GM23248 (cell line): ENCODE data around the gene PDP2.

Experiments used
- EZH2 ChIP-seq: fragments of 200-600 bp; sonication (generic); IDR thresholded peaks from 2 replicates; pipeline ENCODE4 v1.6.1; 2018; ENCODE audit warnings: antibody characterized with exemption, mild to moderate bottlenecking; ENCODE audit not compliant: insufficient read depth, poor library complexity, severe bottlenecking
- EZH2phosphoT487 ChIP-seq: fragments of 200-600 bp; sonication (generic); IDR thresholded peaks from 2 replicates; pipeline ENCODE4 v1.6.1; 2018; ENCODE audit warnings: antibody characterized with exemption, moderate library complexity, mild to moderate bottlenecking, low read depth; ENCODE audit not compliant: insufficient read depth

DNA sequence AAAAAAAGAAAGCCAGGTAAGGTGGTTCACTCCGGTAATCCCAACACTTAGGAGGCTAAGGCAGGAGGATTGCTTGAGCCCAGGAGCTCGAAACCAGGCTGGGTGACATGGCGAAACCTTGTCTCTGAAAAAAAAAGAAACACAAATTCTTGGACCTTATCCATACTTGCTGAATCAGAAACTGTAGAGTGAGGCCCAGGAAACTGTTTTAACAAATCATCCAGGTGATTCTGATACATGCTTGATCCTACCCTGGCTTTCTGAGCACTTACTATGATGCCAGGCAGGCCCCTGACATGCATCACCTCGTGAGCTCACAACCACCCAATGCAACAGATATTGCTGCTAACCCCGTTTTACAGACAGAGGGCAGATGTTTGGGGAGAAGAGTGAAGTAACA, 45.6 kb upstream of the PDP2 start:
- no peak for TF ChIP-seq EZH2
- no peak for TF ChIP-seq EZH2phosphoT487
